Suprapubic skin (tissue), 4 donors: ENCODE data around the gene ASRGL1. TPM values are rescaled to one million over a fixed set of nuclear protein-coding genes. Genes with fewer than 3 reads are reported as not detected.

Source experiments
- DNase-seq, 2 donors: peaks; one replicate each; pipeline ENCODE4 v3.0.0-alpha.2; 2019; ENCODE audit warnings: low spot score in 2 of 2
- H3K27ac ChIP-seq: fragments of 200-600 bp; sonication (generic); one replicate; pipeline ENCODE4 v1.5.1; 2019
- H3K27me3 ChIP-seq: fragments of 200-600 bp; sonication (generic); one replicate; pipeline ENCODE4 v1.5.1; 2019
- H3K36me3 ChIP-seq: fragments of 200-600 bp; sonication (generic); one replicate; pipeline ENCODE4 v1.5.1; 2019
- H3K4me1 ChIP-seq: fragments of 200-600 bp; sonication (generic); one replicate; pipeline ENCODE4 v1.5.1; 2019
- H3K4me3 ChIP-seq: fragments of 200-600 bp; sonication (generic); one replicate; pipeline ENCODE4 v1.5.1; 2019; ENCODE audit warnings: mild to moderate bottlenecking
- H3K9me3 ChIP-seq: fragments of 200-600 bp; sonication (generic); one replicate; pipeline ENCODE4 v1.5.1; 2019
- CTCF ChIP-seq, 2 donors: fragments of 200-600 bp in 1 of 2; fragments of 450-650 bp in 1 of 2; sonication (generic) in 1 of 2; IDR thresholded peaks; one replicate each; pipeline ENCODE4 v1.5.1; 2016 to 2019; ENCODE audit warnings: antibody characterized with exemption in 2 of 2, mild to moderate bottlenecking in 1 of 2, moderate library complexity in 1 of 2
- EP300 ChIP-seq: sonication (generic); formaldehyde crosslinking; IDR thresholded peaks from one replicate; pipeline ENCODE4 v1.6.1; 2017; ENCODE audit warnings: antibody characterized with exemption
- POLR2A ChIP-seq, 2 donors: fragments of 450-650 bp; IDR thresholded peaks; one replicate each; pipeline ENCODE4 v1.6.1; 2017; ENCODE audit warnings: antibody characterized with exemption in 2 of 2, mild to moderate bottlenecking in 2 of 2, moderate library complexity in 2 of 2
- POLR2AphosphoS5 ChIP-seq, 3 donors: sonication (generic); formaldehyde crosslinking; IDR thresholded peaks; one replicate each; pipeline ENCODE4 v1.6.1; 2017; ENCODE audit warnings: antibody characterized with exemption in 3 of 3
- WGBS: methylation state at CpG from one replicate; pipeline ENCODE4 v1.1.5; 2018; 5-methylcytosine and 5-hydroxymethylcytosine counted together
- total RNA-seq, 4 donors: library from RNA; depleted of rRNA; stranded (reverse); fragments of >200 nt; gene quantifications; one replicate each; pipeline ENCODE4 v1.1.0, GENCODE V29; 2016

Gene ASRGL1
- total RNA-seq, 4 donors from 2014 or later: 2.5 to 10.5 (median 5.2) TPM

- Histone ChIP-seq H3K36me3 (no peaks in the 10 kb centered on the region), H3K4me1 (no peaks in the 10 kb centered on the region), H3K27me3 (no peaks in the 10 kb centered on the region), H3K9me3 (no peaks in the 10 kb centered on the region), H3K4me3 (no peak overlapping the region), H3K27ac (no peak overlapping the region)
- TF ChIP-seq POLR2A (IDR thresholded peaks at IDR 0.05) (no peak), CTCF (IDR thresholded peaks at IDR 0.05) (no peak), EP300 (no peak), POLR2AphosphoS5 (IDR thresholded peaks at IDR 0.05) (no peak)
- DNase-seq: no peak
- WGBS: 90% methylated on average over 3 of the region's 3 CpGs
Measured at GRCh38 chr11:62387381-62387780, 50.1 kb downstream of the ASRGL1 start.

GRCh38 chr11:62388999-62389398, 51.8 kb downstream of the ASRGL1 start:
- no peaks in the 10 kb centered on the region for H3K9me3 ChIP-seq
- no peaks in the 10 kb centered on the region for H3K36me3 ChIP-seq
- peaks cover 8% of the 10 kb centered on the region for H3K4me1 ChIP-seq
- no peak overlapping the region for H3K4me3 ChIP-seq
- no peaks in the 10 kb centered on the region for H3K27me3 ChIP-seq
- TF ChIP-seq POLR2AphosphoS5 (IDR thresholded peaks at IDR 0.05) (no peak), EP300 (no peak), POLR2A (IDR thresholded peaks at IDR 0.05) (no peak), CTCF (IDR thresholded peaks at IDR 0.05) (no peak)
- no peak for DNase-seq
- WGBS: 72% methylated on average over 11 of the region's 11 CpGs
- H3K27ac ChIP-seq: no peak overlapping the region

GRCh38 chr11:62390237-62390636, 53.0 kb downstream of the ASRGL1 start:
- no peak overlapping the region for H3K4me3 ChIP-seq
- no peaks in the 10 kb centered on the region for H3K27me3 ChIP-seq
- H3K9me3 ChIP-seq: no peaks in the 10 kb centered on the region
- H3K36me3 ChIP-seq: no peaks in the 10 kb centered on the region
- peaks cover 17% of the 10 kb centered on the region for H3K4me1 ChIP-seq
- peak; percentile 12 to 26 for DNase-seq
- 85% methylated on average over 5 of the region's 5 CpGs for WGBS
- no peak overlapping the region for H3K27ac ChIP-seq
- TF ChIP-seq CTCF (IDR thresholded peaks at IDR 0.05) (no peak), POLR2A (IDR thresholded peaks at IDR 0.05) (no peak), EP300 (no peak), POLR2AphosphoS5 (IDR thresholded peaks at IDR 0.05) (no peak)

- TF ChIP-seq EP300 (no peak), CTCF (IDR thresholded peaks at IDR 0.05) (no peak), POLR2AphosphoS5 (IDR thresholded peaks at IDR 0.05) (no peak), POLR2A (IDR thresholded peaks at IDR 0.05) (no peak)
- H3K27ac ChIP-seq: no peak overlapping the region
- H3K27me3 ChIP-seq: no peaks in the 10 kb centered on the region
- H3K9me3 ChIP-seq: no peaks in the 10 kb centered on the region
- DNase-seq: no peak
- 88% methylated on average over 1 of the region's 1 CpG for WGBS
- no peaks in the 10 kb centered on the region for H3K36me3 ChIP-seq
- peaks cover 20% of the 10 kb centered on the region for H3K4me1 ChIP-seq
- H3K4me3 ChIP-seq: no peak overlapping the region
Measured at GRCh38 chr11:62390722-62391121, 53.5 kb downstream of the ASRGL1 start.

GRCh38 chr11:62391642-62392425, 54.6 kb downstream of the ASRGL1 start:
- TF ChIP-seq POLR2AphosphoS5 (IDR thresholded peaks at IDR 0.05) (no peak), EP300 (no peak), CTCF (IDR thresholded peaks at IDR 0.05) (no peak), POLR2A (IDR thresholded peaks at IDR 0.05) (no peak)
- Histone ChIP-seq H3K9me3 (no peaks in the 10 kb centered on the region), H3K4me3 (no peak overlapping the region), H3K27me3 (no peaks in the 10 kb centered on the region), H3K4me1 (peaks cover 31% of the 10 kb centered on the region), H3K27ac (no peak overlapping the region), H3K36me3 (no peaks in the 10 kb centered on the region)
- DNase-seq: peak in 1 of 2 donors; percentile 27
- 83% methylated on average over 16 of the region's 16 CpGs for WGBS
